GM23338 (cell line): ENCODE data around the gene CEACAM8. TPM values are rescaled to one million over a fixed set of nuclear protein-coding genes. Genes with fewer than 3 reads are reported as not detected.

Experiments
- ATAC-seq: fragments of 200-7000 bp; cut with Tn5 transposase; 3 replicates; pipeline ENCODE4 v1.9.1; 2020
- DNase-seq: peaks from one replicate; pipeline ENCODE4 v3.0.0-alpha.2; 2015; ENCODE audit warnings: low spot score
- H2AFZ ChIP-seq: fragments of 200-600 bp; sonication (generic); 2 replicates; pipeline ENCODE4 v1.8.0; 2016; ENCODE audit warnings: antibody characterized with exemption, mild to moderate bottlenecking, moderate library complexity
- H3F3A ChIP-seq: fragments of 200-600 bp; sonication (generic); replicated peaks from 2 replicates; pipeline ENCODE4 v1.8.0; 2017; ENCODE audit warnings: antibody characterized with exemption, mixed run types, low read depth
- H3K27ac ChIP-seq: fragments of 200-600 bp; sonication (generic); 2 replicates; pipeline ENCODE4 v1.6.1; 2016; ENCODE audit warnings: low read depth
- H3K27me3 ChIP-seq: fragments of 200-600 bp; sonication (generic); 2 replicates; pipeline ENCODE4 v1.8.0; 2016; ENCODE audit warnings: mild to moderate bottlenecking, mixed run types, moderate library complexity; ENCODE audit not compliant: insufficient read depth
- H3K36me3 ChIP-seq: fragments of 200-600 bp; sonication (generic); 2 replicates; pipeline ENCODE4 v1.8.0; 2016; ENCODE audit warnings: mild to moderate bottlenecking; ENCODE audit not compliant: insufficient read depth
- H3K4me1 ChIP-seq: fragments of 200-600 bp; sonication (generic); 2 replicates; pipeline ENCODE4 v1.8.0; 2016; ENCODE audit warnings: mild to moderate bottlenecking, moderate library complexity; ENCODE audit not compliant: insufficient read depth
- H3K4me2 ChIP-seq: fragments of 200-600 bp; sonication (generic); 2 replicates; pipeline ENCODE4 v1.7.1; 2017; ENCODE audit warnings: mixed run types
- H3K4me3 ChIP-seq: fragments of 200-600 bp; sonication (generic); 2 replicates; pipeline ENCODE4 v1.6.1; 2016; ENCODE audit warnings: mixed run types
- H3K79me2 ChIP-seq: fragments of 200-600 bp; sonication (generic); replicated peaks from 2 replicates; pipeline ENCODE4 v1.8.0; 2017; ENCODE audit warnings: mild to moderate bottlenecking; ENCODE audit not compliant: insufficient read depth
- H3K9me2 ChIP-seq: fragments of 200-600 bp; sonication (generic); 2 replicates; pipeline ENCODE4 v1.8.0; 2017; ENCODE audit not compliant: insufficient read depth
- H4K20me1 ChIP-seq: fragments of 200-600 bp; sonication (generic); replicated peaks from 2 replicates; pipeline ENCODE4 v1.8.0; 2017; ENCODE audit warnings: mild to moderate bottlenecking; ENCODE audit not compliant: insufficient read depth
- H3K27ac Mint-ChIP-seq: 2 replicates; pipeline ENCODE4 v1.8.0; 2020; ENCODE audit warnings: inconsistent platforms, mild to moderate bottlenecking, moderate library complexity, mixed read lengths
- H3K27me3 Mint-ChIP-seq: 3 replicates; pipeline ENCODE4 v1.8.0; 2022; ENCODE audit warnings: low read depth, mild to moderate bottlenecking, moderate library complexity, mixed read lengths, inconsistent platforms; ENCODE audit not compliant: insufficient read depth, poor library complexity
- H3K36me3 Mint-ChIP-seq: 3 replicates; pipeline ENCODE4 v1.8.0; 2021; ENCODE audit warnings: low read depth, mild to moderate bottlenecking, inconsistent platforms, moderate library complexity, mixed read lengths
- H3K4me1 Mint-ChIP-seq: 3 replicates; pipeline ENCODE4 v1.8.0; 2020; ENCODE audit warnings: mild to moderate bottlenecking, inconsistent platforms, mixed read lengths
- H3K4me3 Mint-ChIP-seq: 3 replicates; pipeline ENCODE4 v1.8.0; 2021; ENCODE audit warnings: moderate library complexity, mild to moderate bottlenecking, inconsistent platforms, mixed read lengths
- H3K9me3 Mint-ChIP-seq: 3 replicates; pipeline ENCODE4 v1.8.0; 2020; ENCODE audit warnings: moderate library complexity, mild to moderate bottlenecking, inconsistent platforms, mixed read lengths
- EZH2 ChIP-seq: fragments of 200-600 bp; sonication (generic); IDR thresholded peaks from one replicate; pipeline ENCODE4 v1.8.0; 2017; ENCODE audit warnings: antibody characterized with exemption, mild to moderate bottlenecking, low read depth; ENCODE audit not compliant: unreplicated experiment
- JUNB ChIP-seq: IDR thresholded peaks from one replicate; pipeline ENCODE4 v1.6.1; 2016; ENCODE audit warnings: antibody characterized with exemption; ENCODE audit not compliant: unreplicated experiment
- NANOG ChIP-seq: IDR thresholded peaks from 2 replicates; pipeline ENCODE4 v1.6.1; 2016; ENCODE audit warnings: antibody characterized with exemption, borderline replicate concordance
- POLR2AphosphoS5 ChIP-seq: IDR thresholded peaks from 2 replicates; pipeline ENCODE4 v1.6.1; 2016; ENCODE audit warnings: antibody characterized with exemption, low read depth
- ZNF114 ChIP-seq: fragments of 250-450 bp; sonication (Bioruptor Pico); IDR thresholded peaks from 2 replicates; pipeline ENCODE4 v1.5.0; 2020; ENCODE audit warnings: mild to moderate bottlenecking, moderate library complexity
- ZNF331 ChIP-seq: fragments of 250-450 bp; sonication (Bioruptor Pico); IDR thresholded peaks from 2 replicates; pipeline ENCODE4 v1.5.0; 2020; ENCODE audit warnings: low read depth, mild to moderate bottlenecking, moderate library complexity
- ZNF462 ChIP-seq: fragments of 250-450 bp; sonication (Bioruptor Pico); IDR thresholded peaks from 2 replicates; pipeline ENCODE4 v1.5.0; 2020; ENCODE audit warnings: mild to moderate bottlenecking, moderate library complexity
- polyA plus RNA-seq: library from polyadenylated mRNA; unstranded; fragments of >200 nt; fragmentation: Nextera tagmentation; extraction: Ambion mirVana; gene quantifications from 2 replicates; pipeline ENCODE4 v1.2.1, GENCODE V29; 2016
- total RNA-seq: library from RNA; depleted of rRNA; stranded (reverse); fragments of >200 nt; shearing (Covaris generic); gene quantifications from 2 replicates; pipeline ENCODE4 v1.2.3, GENCODE V29; 2014
- TF ChIP-seq, protein P1 (sequence below): IDR thresholded peaks from one replicate; pipeline ENCODE4 v1.6.1; 2018; ENCODE audit warnings: antibody characterized with exemption; ENCODE audit not compliant: unreplicated experiment
- TF ChIP-seq, protein P2 (sequence below), 2 experiments: fragments of 200-600 bp in 1 of 2; sonication (generic) in 1 of 2; conservative IDR thresholded peaks; 2 replicates each; pipeline versions ENCODE4 v1.5.1 to v1.6.1; 2016 to 2017; ENCODE audit warnings: antibody characterized with exemption in 2 of 2, low read depth in 2 of 2, mild to moderate bottlenecking in 2 of 2, moderate library complexity in 1 of 2
- TF ChIP-seq, protein P3 (sequence below): IDR thresholded peaks from 2 replicates; pipeline ENCODE4 v1.6.1; 2016; ENCODE audit warnings: antibody characterized with exemption

Gene CEACAM8
- total and polyA plus RNA-seq, 2 experiments from 2014 or later: not detected

DNA sequence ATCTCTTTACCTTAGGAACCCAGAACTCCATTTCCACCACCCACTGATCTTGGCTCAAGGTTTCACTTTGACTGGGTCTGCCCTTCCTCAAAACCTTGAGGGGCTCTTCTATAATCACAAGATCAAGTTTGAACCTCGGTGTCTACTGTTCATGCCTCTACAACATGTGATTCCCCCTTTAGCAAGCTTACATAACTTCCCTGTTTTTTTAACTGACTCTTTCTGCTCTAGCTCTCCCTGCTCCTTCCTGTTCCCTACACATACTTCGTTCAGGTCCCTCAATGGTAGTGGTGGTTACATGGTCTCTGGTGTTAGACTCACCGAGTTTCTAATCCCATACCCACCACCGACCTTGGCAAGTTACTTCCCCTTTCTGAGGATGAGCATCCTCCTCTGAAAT lies 26.7 kb downstream of the CEACAM8 start:
- Histone ChIP-seq H2AFZ (no peak overlapping the region), H3K79me2 (no peaks in the 10 kb centered on the region), H4K20me1 (no peaks in the 10 kb centered on the region), H3K4me3 (no peak overlapping the region), H3K4me2 (no peak overlapping the region), H3K9me2 (no peaks in the 10 kb centered on the region), H3K36me3 (no peaks in the 10 kb centered on the region), H3K27ac (no peak overlapping the region), H3K4me1 (no peaks in the 10 kb centered on the region), H3K27me3 (no peaks in the 10 kb centered on the region), H3F3A (no peaks in the 10 kb centered on the region)
- ATAC-seq (no peak), DNase-seq (no peak)
- no peaks in the 10 kb centered on the region for H3K9me3 Mint-ChIP-seq
- H3K27ac Mint-ChIP-seq: no peak overlapping the region
- TF ChIP-seq ZNF114 (no peak), ZNF462 (no peak), POLR2AphosphoS5 (no peak)
- H3K27me3 Mint-ChIP-seq: peaks cover 3% of the 10 kb centered on the region
- H3K4me1 Mint-ChIP-seq: no peaks in the 10 kb centered on the region; the same call in 2 of the 3 replicates
- no peak overlapping the region for H3K4me3 Mint-ChIP-seq
- H3K36me3 Mint-ChIP-seq: no peaks in the 10 kb centered on the region

- peaks cover 3% of the 10 kb centered on the region for H3K27me3 Mint-ChIP-seq
- no peak for ATAC-seq
- H3K27me3 ChIP-seq: no peaks in the 10 kb centered on the region
- no peaks in the 10 kb centered on the region for H3K79me2 ChIP-seq
- no peak overlapping the region for H3K4me2 ChIP-seq
- H3K27ac ChIP-seq: no peak overlapping the region
- H3K36me3 Mint-ChIP-seq: no peaks in the 10 kb centered on the region
- no peaks in the 10 kb centered on the region for H3K9me2 ChIP-seq
- no peak overlapping the region for H2AFZ ChIP-seq
- H3K9me3 Mint-ChIP-seq: no peaks in the 10 kb centered on the region
- H3K4me1 ChIP-seq: no peaks in the 10 kb centered on the region
- H3F3A ChIP-seq: no peaks in the 10 kb centered on the region
- no peaks in the 10 kb centered on the region; the same call in 2 of the 3 replicates for H3K4me1 Mint-ChIP-seq
- no peak overlapping the region for H3K4me3 Mint-ChIP-seq
- DNase-seq: no peak
- H3K36me3 ChIP-seq: no peaks in the 10 kb centered on the region
- no peak overlapping the region for H3K4me3 ChIP-seq
- no peaks in the 10 kb centered on the region for H4K20me1 ChIP-seq
- H3K27ac Mint-ChIP-seq: no peak overlapping the region
- no peak for TF ChIP-seq JUNB
- TF ChIP-seq, protein P1, sequence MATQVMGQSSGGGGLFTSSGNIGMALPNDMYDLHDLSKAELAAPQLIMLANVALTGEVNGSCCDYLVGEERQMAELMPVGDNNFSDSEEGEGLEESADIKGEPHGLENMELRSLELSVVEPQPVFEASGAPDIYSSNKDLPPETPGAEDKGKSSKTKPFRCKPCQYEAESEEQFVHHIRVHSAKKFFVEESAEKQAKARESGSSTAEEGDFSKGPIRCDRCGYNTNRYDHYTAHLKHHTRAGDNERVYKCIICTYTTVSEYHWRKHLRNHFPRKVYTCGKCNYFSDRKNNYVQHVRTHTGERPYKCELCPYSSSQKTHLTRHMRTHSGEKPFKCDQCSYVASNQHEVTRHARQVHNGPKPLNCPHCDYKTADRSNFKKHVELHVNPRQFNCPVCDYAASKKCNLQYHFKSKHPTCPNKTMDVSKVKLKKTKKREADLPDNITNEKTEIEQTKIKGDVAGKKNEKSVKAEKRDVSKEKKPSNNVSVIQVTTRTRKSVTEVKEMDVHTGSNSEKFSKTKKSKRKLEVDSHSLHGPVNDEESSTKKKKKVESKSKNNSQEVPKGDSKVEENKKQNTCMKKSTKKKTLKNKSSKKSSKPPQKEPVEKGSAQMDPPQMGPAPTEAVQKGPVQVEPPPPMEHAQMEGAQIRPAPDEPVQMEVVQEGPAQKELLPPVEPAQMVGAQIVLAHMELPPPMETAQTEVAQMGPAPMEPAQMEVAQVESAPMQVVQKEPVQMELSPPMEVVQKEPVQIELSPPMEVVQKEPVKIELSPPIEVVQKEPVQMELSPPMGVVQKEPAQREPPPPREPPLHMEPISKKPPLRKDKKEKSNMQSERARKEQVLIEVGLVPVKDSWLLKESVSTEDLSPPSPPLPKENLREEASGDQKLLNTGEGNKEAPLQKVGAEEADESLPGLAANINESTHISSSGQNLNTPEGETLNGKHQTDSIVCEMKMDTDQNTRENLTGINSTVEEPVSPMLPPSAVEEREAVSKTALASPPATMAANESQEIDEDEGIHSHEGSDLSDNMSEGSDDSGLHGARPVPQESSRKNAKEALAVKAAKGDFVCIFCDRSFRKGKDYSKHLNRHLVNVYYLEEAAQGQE: no peak
- TF ChIP-seq, protein P2, sequence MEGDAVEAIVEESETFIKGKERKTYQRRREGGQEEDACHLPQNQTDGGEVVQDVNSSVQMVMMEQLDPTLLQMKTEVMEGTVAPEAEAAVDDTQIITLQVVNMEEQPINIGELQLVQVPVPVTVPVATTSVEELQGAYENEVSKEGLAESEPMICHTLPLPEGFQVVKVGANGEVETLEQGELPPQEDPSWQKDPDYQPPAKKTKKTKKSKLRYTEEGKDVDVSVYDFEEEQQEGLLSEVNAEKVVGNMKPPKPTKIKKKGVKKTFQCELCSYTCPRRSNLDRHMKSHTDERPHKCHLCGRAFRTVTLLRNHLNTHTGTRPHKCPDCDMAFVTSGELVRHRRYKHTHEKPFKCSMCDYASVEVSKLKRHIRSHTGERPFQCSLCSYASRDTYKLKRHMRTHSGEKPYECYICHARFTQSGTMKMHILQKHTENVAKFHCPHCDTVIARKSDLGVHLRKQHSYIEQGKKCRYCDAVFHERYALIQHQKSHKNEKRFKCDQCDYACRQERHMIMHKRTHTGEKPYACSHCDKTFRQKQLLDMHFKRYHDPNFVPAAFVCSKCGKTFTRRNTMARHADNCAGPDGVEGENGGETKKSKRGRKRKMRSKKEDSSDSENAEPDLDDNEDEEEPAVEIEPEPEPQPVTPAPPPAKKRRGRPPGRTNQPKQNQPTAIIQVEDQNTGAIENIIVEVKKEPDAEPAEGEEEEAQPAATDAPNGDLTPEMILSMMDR (conservative IDR thresholded peaks at IDR 0.05; ENCODE audit: low read depth in 2 of 2): no peak
- TF ChIP-seq NANOG: no peak
- TF ChIP-seq ZNF114: no peak
- TF ChIP-seq EZH2: no peak
- TF ChIP-seq ZNF331 (CRISPR knock-in tag): no peak
- TF ChIP-seq, protein P3, sequence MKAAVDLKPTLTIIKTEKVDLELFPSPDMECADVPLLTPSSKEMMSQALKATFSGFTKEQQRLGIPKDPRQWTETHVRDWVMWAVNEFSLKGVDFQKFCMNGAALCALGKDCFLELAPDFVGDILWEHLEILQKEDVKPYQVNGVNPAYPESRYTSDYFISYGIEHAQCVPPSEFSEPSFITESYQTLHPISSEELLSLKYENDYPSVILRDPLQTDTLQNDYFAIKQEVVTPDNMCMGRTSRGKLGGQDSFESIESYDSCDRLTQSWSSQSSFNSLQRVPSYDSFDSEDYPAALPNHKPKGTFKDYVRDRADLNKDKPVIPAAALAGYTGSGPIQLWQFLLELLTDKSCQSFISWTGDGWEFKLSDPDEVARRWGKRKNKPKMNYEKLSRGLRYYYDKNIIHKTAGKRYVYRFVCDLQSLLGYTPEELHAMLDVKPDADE: no peak
Observed at GRCh38 chr19:42567567-42567966, 27.2 kb downstream of the CEACAM8 start.
